H1 (cell line): ENCODE results near the gene GSAP. TPM values are rescaled to one million over a fixed set of nuclear protein-coding genes. Genes with fewer than 3 reads are reported as not detected.

Experiments
- CTCF ChIA-PET: fragments of 300-600 bp; sonication (Branson Sonifier 250); formaldehyde crosslinking; loops from one replicate; lab custom pipeline; 2021; ENCODE audit not compliant: partially characterized antibody; lab: Charles Lee
- POLR2A ChIA-PET: fragments of 300-600 bp; sonication (Branson Sonifier 250); formaldehyde crosslinking; loops from one replicate; lab custom pipeline; 2021; ENCODE audit warnings: inconsistent platforms; ENCODE audit not compliant: partially characterized antibody; lab: Charles Lee
- DNase-seq, 2 experiments: peaks; one replicate each; pipeline versions ENCODE4 v3.0.0 to v3.0.0-alpha.2; 2010 to 2022; ENCODE audit warnings: low spot score in 2 of 2, low read depth in 1 of 2, mixed read lengths in 1 of 2
- FAIRE-seq: peaks from 2 replicates; lab custom pipeline; 2011; peaks lifted over from hg19 to GRCh38; lab: Jason Lieb, UNC
- H2AFZ ChIP-seq: 2 replicates; pipeline ENCODE4 v1.8.1; 2012; ENCODE audit warnings: low read length, inconsistent platforms
- H2AK5ac ChIP-seq: 2 replicates; pipeline ENCODE4 v1.6.1; 2013; ENCODE audit warnings: low read depth, low read length
- H2BK120ac ChIP-seq: replicated peaks from 2 replicates; pipeline ENCODE3; 2013; ENCODE audit warnings: low read depth, low read length, inconsistent platforms
- H2BK12ac ChIP-seq: 2 replicates; pipeline ENCODE4 v1.6.1; 2013; ENCODE audit warnings: low read depth, low read length
- H2BK15ac ChIP-seq: 2 replicates; pipeline ENCODE4 v1.6.1; 2013; ENCODE audit warnings: low read length
- H2BK20ac ChIP-seq: 2 replicates; pipeline ENCODE4 v1.6.1; 2013; ENCODE audit warnings: low read length
- H2BK5ac ChIP-seq: 2 replicates; pipeline ENCODE4 v1.6.1; 2013; ENCODE audit warnings: low read depth, low read length
- H3K14ac ChIP-seq: 2 replicates; pipeline ENCODE4 v1.6.1; 2013; ENCODE audit warnings: inconsistent platforms; ENCODE audit not compliant: insufficient read length
- H3K18ac ChIP-seq: 2 replicates; pipeline ENCODE4 v1.6.1; 2013; ENCODE audit warnings: low read length; ENCODE audit errors: extremely low read depth
- H3K23ac ChIP-seq: 2 replicates; pipeline ENCODE4 v1.6.1; 2013; ENCODE audit warnings: inconsistent platforms; ENCODE audit not compliant: insufficient read length
- H3K23me2 ChIP-seq: 2 replicates; pipeline ENCODE4 v1.6.1; 2013; ENCODE audit warnings: low read depth, low read length
- H3K27ac ChIP-seq: 2 replicates; pipeline ENCODE4 v1.6.1; 2011; ENCODE audit warnings: low read depth, low read length, inconsistent platforms
- H3K27me3 ChIP-seq, 4 experiments: replicated peaks in 1 of 4; 1 replicate in 1 of 4; 2 replicates in 3 of 4; pipeline versions ENCODE4 v1.6.1 to v1.8.1; 2011 to 2013; ENCODE audit warnings: low read length in 3 of 4, mild to moderate bottlenecking in 3 of 4, inconsistent platforms in 2 of 4, mixed read lengths in 2 of 4, moderate library complexity in 1 of 4; ENCODE audit not compliant: control insufficient read depth in 3 of 4, insufficient read depth in 3 of 4; ENCODE audit errors: extremely low read depth in 1 of 4
- H3K36me3 ChIP-seq, 4 experiments: 2 replicates each; pipeline versions ENCODE4 v1.6.1 to v1.8.1; 2011 to 2013; ENCODE audit warnings: mild to moderate bottlenecking in 4 of 4, low read length in 3 of 4, moderate library complexity in 2 of 4, control low read depth in 1 of 4, inconsistent platforms in 1 of 4; ENCODE audit not compliant: insufficient read depth in 4 of 4, control insufficient read depth in 2 of 4
- H3K4ac ChIP-seq: replicated peaks from 2 replicates; pipeline ENCODE3; 2013; ENCODE audit warnings: low read length, low read depth, mixed read lengths, inconsistent platforms; ENCODE audit not compliant: insufficient read length
- H3K4me1 ChIP-seq, 4 experiments: replicated peaks in 1 of 4; 1 replicate in 1 of 4; 2 replicates in 3 of 4; pipeline versions ENCODE4 v1.6.1 to v1.8.1; 2011 to 2013; ENCODE audit warnings: low read length in 3 of 4, inconsistent platforms in 2 of 4, mixed read lengths in 1 of 4; ENCODE audit not compliant: insufficient read depth in 4 of 4, control insufficient read depth in 3 of 4
- H3K4me2 ChIP-seq, 2 experiments: 2 replicates each; pipeline versions ENCODE4 v1.6.1 to v1.8.1; 2011 to 2013; ENCODE audit warnings: low read depth in 2 of 2, low read length in 2 of 2, control low read depth in 1 of 2, inconsistent platforms in 1 of 2, mild to moderate bottlenecking in 1 of 2; ENCODE audit not compliant: insufficient read depth in 1 of 2
- H3K4me3 ChIP-seq, 4 experiments: fragments of 200-600, 300-600 bp in 1 of 4; sonication (generic), shearing (Covaris generic), sonication (Bioruptor Twin) in 1 of 4; 2 replicates each; pipeline versions ENCODE4 v1.5.1 to v1.8.1; 2011 to 2016; ENCODE audit warnings: low read length in 4 of 4, low read depth in 3 of 4, control low read depth in 2 of 4, inconsistent platforms in 2 of 4, mild to moderate bottlenecking in 2 of 4, mixed read lengths in 1 of 4, moderate library complexity in 1 of 4; ENCODE audit not compliant: insufficient read depth in 2 of 4; ENCODE audit errors: extremely low read depth in 1 of 4
- H3K56ac ChIP-seq: replicated peaks from 2 replicates; pipeline ENCODE3; 2013; ENCODE audit warnings: low read depth, mild to moderate bottlenecking, mixed read lengths, low read length, inconsistent platforms; ENCODE audit not compliant: insufficient read length
- H3K79me1 ChIP-seq: 2 replicates; pipeline ENCODE4 v1.6.1; 2013; ENCODE audit warnings: low read depth, low read length, control low read depth
- H3K79me2 ChIP-seq, 2 experiments: 2 replicates each; pipeline versions ENCODE4 v1.6.1 to v1.8.1; 2012 to 2013; ENCODE audit warnings: low read length in 2 of 2, mild to moderate bottlenecking in 2 of 2, inconsistent platforms in 1 of 2; ENCODE audit not compliant: insufficient read depth in 2 of 2, control insufficient read depth in 1 of 2
- H3K9ac ChIP-seq, 4 experiments: replicated peaks in 1 of 4; 1 replicate in 1 of 4; 2 replicates in 3 of 4; pipeline versions ENCODE4 v1.6.1 to v1.8.1; 2011 to 2013; ENCODE audit warnings: low read depth in 3 of 4, low read length in 3 of 4, control low read depth in 2 of 4, mild to moderate bottlenecking in 2 of 4, moderate library complexity in 2 of 4, inconsistent platforms in 1 of 4; ENCODE audit errors: extremely low read depth in 1 of 4
- H3K9me3 ChIP-seq, 2 experiments: 2 replicates each; pipeline versions ENCODE4 v1.6.1 to v1.8.1; 2012 to 2013; ENCODE audit warnings: mild to moderate bottlenecking in 2 of 2, moderate library complexity in 2 of 2, control low read depth in 1 of 2, inconsistent platforms in 1 of 2, low read depth in 1 of 2, low read length in 1 of 2, mixed read lengths in 1 of 2; ENCODE audit not compliant: insufficient read depth in 2 of 2
- H4K20me1 ChIP-seq, 2 experiments: replicated peaks in 1 of 2; 2 replicates each; pipeline versions ENCODE3 to v1.8.1; 2011 to 2013; ENCODE audit warnings: inconsistent platforms in 2 of 2, low read length in 2 of 2, mild to moderate bottlenecking in 1 of 2; ENCODE audit not compliant: insufficient read depth in 2 of 2, control insufficient read depth in 1 of 2
- H4K5ac ChIP-seq: 2 replicates; pipeline ENCODE4 v1.6.1; 2013; ENCODE audit warnings: low read length, low read depth, mixed read lengths, inconsistent platforms; ENCODE audit not compliant: insufficient read length
- H4K8ac ChIP-seq: 2 replicates; pipeline ENCODE4 v1.8.0; 2013; ENCODE audit warnings: mild to moderate bottlenecking, moderate library complexity, low read length, inconsistent platforms; ENCODE audit not compliant: insufficient read depth; ENCODE audit errors: extremely low read depth
- H4K91ac ChIP-seq: replicated peaks from 2 replicates; pipeline ENCODE3; 2013; ENCODE audit warnings: low read length, mixed read lengths, inconsistent platforms; ENCODE audit not compliant: insufficient read length
- RAD21 ChIP-seq, 2 experiments: IDR thresholded peaks in 1 of 2; conservative IDR thresholded peaks in 1 of 2; 2 replicates each; pipeline ENCODE4 v1.6.1; 2011; ENCODE audit warnings: low read depth in 2 of 2, low read length in 2 of 2, improper control_type of control experiment in 1 of 2, inconsistent platforms in 1 of 2, mild to moderate bottlenecking in 1 of 2, moderate library complexity in 1 of 2
- SP1 ChIP-seq: IDR thresholded peaks from 2 replicates; pipeline ENCODE4 v1.6.1; 2011; ENCODE audit warnings: low read depth, low read length
- WGBS, 2 experiments: shearing (Covaris generic) in 1 of 2; methylation state at CpG; one replicate each; pipeline versions ENCODE4 v1.1.6 to v1.1.7; 2013 to 2015; ENCODE audit warnings: low lambda C conversion rate in 2 of 2, mixed read lengths in 2 of 2, inconsistent platforms in 1 of 2, low coverage in 1 of 2, missing lambda C conversion rate in 1 of 2; ENCODE audit not compliant: insufficient replicate concordance in 2 of 2, insufficient coverage in 1 of 2, insufficient read length in 1 of 2; ENCODE audit errors: extremely low coverage in 1 of 2, missing lambda C conversion rate in 1 of 2; 5-methylcytosine and 5-hydroxymethylcytosine counted together
- polyA plus RNA-seq, 7 experiments: library from polyadenylated mRNA; depleted of rRNA in 3 of 7; stranded (reverse) in 5 of 7; unstranded in 2 of 7; fragments of >200 nt in 5 of 7; fragments of 200-250 nt in 2 of 7; gene quantifications; 1 replicate in 5 of 7; 2 replicates in 1 of 7; 4 replicates in 1 of 7; pipeline versions ENCODE4 v1.2.1 to v1.2.3, GENCODE V29; 2011 to 2013; ENCODE audit warnings: missing spikeins in 2 of 7, mixed read lengths in 2 of 7
- total RNA-seq: library from RNA; stranded (reverse); fragmentation: NEBNext Ultra II Directional; extraction: Animal tissue kit (Norgen Biotek cat#: 25700); gene quantifications from 2 replicates; pipeline ENCODE4 v1.2.1, GENCODE V29; 2021

Gene GSAP
- total and polyA plus RNA-seq, 2 of the 8 experiments (the other 6 are each of a cell fraction or from before 2014, with no cell fraction given) = 0.93 to 2.1 TPM

GRCh38 chr7:77368974-77369373, 47.2 kb downstream of the GSAP start:
- H3K36me3 ChIP-seq = no peaks in the 10 kb centered on the region
- no peak overlapping the region for H4K5ac ChIP-seq
- H3K4ac ChIP-seq = no peak overlapping the region
- no peaks in the 10 kb centered on the region for H3K79me2 ChIP-seq
- no peak overlapping the region for H3K18ac ChIP-seq
- no peaks in the 10 kb centered on the region for H3K23me2 ChIP-seq
- no peak overlapping the region for H2BK5ac ChIP-seq
- DNase-seq (no peak), FAIRE-seq (no peak)
- no peak overlapping the region for H2AFZ ChIP-seq
- H3K79me1 ChIP-seq = no peaks in the 10 kb centered on the region
- no peak overlapping the region for H2BK12ac ChIP-seq
- H3K9me3 ChIP-seq = no peaks in the 10 kb centered on the region
- no peak overlapping the region for H2BK20ac ChIP-seq
- H3K27ac ChIP-seq = no peak overlapping the region
- H3K9ac ChIP-seq = no peak overlapping the region
- no peaks in the 10 kb centered on the region for H3K27me3 ChIP-seq
- no peaks in the 10 kb centered on the region for H4K20me1 ChIP-seq
- H3K4me2 ChIP-seq = no peak overlapping the region
- H4K8ac ChIP-seq = no peak overlapping the region
- TF ChIP-seq RAD21 (IDR thresholded peaks at IDR 0.05 in 1 of 2, conservative IDR thresholded peaks at IDR 0.05 in 1 of 2; ENCODE audit: low read depth in 2 of 2, low read length in 2 of 2) (peak; percentile 5; a peak in 1 of 4 replicates), SP1 (no peak)
- TF ChIP-seq, all 59 proteins: peak for 1
- CTCF ChIA-PET = interaction anchor here (1.1 to 1.4 kb wide), 2 partner anchors 14 to 45 kb away, joined by 3 to 4 read pairs; no protein-coding TSS in a partner anchor
- H2BK15ac ChIP-seq = no peak overlapping the region
- H4K91ac ChIP-seq = no peak overlapping the region
- 95% methylated on average over 2 of the region's 2 CpGs; no CpG with 5 or more reads in 1 of the 2 experiments for WGBS, 2 experiments
- H3K4me3 ChIP-seq = no peak overlapping the region
- H3K56ac ChIP-seq = no peak overlapping the region
- H2BK120ac ChIP-seq = no peak overlapping the region
- POLR2A ChIA-PET = no interaction called here
- no peaks in the 10 kb centered on the region for H3K4me1 ChIP-seq
- no peak overlapping the region for H3K14ac ChIP-seq
- H2AK5ac ChIP-seq = no peak overlapping the region
- H3K23ac ChIP-seq = no peak overlapping the region
